T1000 (cell line): ENCODE measurements around the gene LMAN2L.

Source experiments
- DNase-seq: peaks from one replicate; lab custom pipeline; 2025; ENCODE audit warnings: mixed read lengths; lab: John Stamatoyannopoulos, UW

The LMAN2L gene

DNA sequence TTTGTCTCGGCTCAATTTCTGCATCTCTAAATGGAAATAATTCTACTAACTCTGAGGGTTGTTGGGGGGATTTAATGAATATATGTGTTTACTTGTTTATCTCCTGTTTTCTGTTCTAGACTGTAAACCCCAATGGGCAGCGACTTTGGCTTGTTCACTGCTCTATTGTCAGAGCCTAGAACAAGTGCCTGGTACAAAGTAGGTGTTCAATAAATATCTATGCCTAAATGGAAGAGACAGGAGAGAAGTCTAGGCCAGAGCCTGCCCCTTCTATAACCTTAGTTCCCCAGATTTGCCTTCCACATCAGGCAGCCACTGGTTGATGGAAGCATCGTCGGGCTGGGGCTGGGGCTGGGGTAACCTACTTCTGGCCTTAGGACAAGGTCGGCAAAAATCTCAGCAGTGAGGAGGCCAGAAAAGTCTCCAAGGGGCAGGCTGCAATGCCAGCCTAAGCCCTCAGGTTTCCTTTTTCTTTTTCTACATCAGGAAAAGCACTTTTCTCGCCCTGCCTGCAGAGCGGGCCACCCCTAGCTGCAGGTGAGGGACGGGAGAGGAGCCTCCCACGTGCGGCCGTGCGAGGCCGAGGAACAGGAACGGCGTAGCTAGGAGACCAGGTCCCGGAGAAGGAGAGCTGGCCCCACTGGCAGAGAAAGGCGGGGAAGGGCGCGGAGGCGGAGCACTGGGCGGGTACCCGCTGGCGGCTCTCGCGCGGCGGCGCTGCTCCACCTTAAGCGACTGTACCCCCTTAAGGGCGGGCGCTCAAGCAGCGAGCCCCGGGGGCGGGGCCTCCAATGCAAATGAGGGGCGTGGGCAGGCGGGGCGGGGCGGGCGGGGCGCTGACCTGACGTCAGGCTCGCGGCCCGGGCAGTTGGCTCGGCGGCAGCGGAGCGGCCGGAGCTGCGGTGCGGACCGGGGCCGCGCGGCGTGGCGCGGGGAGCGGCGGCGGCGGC is 20.4 kb upstream of the LMAN2L start, which contains the start of gene CNNM4:
Gene CNNM4 (plus strand): TSS at position 867 of the 950 bp plus-strand sequence. CDS start 98 bp downstream, outside the sequence.
- DNase-seq, result peak; percentile 84

DNA sequence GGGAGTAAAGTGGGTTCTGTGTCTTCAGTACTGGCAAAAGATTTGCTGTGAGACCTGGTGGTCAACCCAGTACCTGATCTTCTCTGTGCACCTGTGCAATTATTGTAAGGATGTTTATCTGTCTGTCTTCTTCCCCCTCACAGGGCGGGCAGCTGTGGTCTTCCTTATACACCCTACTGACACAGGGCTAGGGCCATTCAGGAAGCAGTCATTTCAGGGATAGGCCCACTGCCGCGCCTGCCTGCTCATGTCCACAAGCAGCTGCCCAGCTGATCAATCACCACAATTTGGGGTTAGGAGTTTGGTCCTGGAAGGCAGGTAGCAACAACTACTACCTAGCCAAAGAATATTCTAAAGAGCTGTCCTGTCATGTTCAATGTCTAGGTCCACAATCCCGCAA is 19.7 kb upstream of the LMAN2L start:
- DNase-seq, result no peak

DNA sequence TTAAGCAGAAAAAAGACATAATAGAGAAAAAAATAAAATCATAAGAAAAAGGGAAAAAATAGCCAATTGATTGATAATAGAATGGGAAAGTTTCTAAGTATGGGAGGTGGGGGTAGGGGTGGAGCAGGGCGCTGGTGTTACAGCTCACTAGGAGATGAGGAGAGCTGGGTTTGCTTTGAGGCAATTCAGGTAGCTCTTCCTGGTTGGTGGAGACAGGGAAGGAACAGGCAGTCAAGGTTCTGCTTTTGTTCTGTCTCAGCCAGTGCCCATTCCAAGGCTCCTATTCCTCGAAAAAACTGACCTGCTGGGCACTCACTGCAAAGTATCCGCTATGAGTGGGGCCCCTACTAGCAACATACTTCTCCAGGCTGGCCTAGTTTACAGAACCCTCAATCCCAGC is 19.1 kb upstream of the LMAN2L start:
- DNase-seq, result no peak

DNA sequence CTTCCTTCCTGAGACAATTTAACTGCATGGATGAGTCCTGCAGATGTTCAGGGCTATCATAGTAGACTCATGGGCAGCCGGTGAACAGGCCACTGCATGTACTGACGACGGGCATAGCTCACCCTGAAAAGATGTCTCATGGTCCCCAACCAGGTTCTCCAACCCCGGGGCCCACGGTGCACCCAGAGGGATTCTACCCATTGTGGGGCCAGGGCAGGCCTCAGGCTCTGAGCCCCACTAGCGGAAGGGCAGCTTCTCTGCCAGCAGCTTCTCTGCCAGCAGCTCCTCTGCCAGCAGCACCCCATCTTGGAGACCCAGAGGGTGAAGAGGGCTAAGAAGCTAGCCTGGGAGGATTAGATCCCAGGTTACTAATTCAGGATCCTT is 17.6 kb upstream of the LMAN2L start:
- no peak for DNase-seq

DNA sequence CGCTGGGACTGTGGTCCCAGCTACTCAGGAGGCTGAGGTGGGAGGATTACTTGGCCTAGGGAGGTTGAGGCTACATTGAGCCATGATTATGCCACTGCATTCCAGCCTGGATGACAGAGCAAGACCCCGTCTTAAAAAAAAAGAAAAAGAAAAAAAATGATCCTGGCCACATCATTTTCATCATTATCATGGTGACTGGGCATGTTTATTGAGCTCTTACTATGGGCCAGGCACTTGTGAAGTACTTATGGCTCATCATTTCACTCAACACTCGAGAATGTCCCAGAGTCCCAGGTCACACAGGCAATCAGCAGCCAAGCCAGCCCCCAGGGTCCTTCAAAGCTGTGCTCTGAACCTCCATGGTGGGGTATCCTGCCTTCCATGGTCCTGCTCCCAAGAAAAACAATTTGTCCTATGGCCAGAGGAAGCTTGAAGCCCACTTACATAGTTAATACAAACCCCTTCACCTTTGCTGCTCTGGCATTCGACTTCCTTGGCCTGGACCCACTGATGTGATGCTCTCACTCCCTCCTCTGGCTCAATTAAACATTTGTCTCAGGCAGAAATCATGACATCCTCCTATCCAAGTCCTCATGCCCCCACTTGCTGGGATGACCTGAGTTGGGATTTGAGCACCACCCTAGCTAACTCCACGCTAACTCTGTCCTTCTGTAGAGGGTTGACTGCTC is 17.1 kb upstream of the LMAN2L start:
- no peak for DNase-seq

DNA sequence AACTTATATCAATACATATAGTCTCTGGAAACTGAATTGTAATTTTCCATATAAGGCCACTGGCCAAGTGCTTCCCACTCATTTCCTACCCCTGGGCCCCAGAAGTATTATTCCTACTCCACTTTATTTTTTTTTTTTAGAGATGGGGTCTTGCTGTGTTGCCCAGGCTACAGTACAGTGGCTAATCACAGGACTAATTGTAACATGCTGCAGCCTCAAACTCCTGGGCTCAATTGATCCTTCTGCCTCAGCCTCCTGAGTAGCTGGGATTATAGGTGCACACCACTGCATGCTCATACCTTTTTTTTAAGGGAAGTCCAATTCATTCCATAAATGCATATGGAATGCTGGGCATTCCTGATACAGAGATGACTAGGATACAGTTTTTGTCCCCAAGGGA is 14.5 kb upstream of the LMAN2L start:
- DNase-seq, result no peak

DNA sequence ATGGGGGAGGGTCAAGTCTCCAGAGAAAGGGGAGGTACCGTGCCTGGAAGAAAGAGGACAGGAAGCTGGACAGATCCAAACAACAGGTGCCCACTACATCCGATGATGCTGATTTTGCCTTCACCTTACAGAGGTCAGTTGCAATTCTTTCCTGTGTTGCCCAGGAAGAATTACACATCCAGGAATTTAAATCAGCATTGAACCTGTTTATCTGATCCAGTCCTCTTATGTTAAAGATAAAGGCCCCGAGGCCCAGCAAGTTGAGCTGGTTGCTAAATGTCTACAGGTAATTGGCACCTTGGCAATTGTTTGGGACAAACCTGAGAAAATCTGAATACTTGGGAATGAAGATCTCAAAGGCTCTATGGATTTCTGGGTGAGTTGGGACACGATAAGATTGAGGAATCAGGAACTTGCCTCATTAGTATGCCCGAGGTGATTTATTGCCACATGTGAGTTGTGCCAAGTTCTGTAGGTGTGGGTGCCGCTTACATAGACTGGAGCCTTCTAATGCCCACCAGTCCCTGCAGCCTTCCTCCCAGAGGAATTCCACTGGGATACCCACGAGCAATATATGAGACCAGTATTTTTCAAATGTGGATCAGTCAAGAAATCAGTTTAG is 13.9 kb upstream of the LMAN2L start:
- no peak for DNase-seq

DNA sequence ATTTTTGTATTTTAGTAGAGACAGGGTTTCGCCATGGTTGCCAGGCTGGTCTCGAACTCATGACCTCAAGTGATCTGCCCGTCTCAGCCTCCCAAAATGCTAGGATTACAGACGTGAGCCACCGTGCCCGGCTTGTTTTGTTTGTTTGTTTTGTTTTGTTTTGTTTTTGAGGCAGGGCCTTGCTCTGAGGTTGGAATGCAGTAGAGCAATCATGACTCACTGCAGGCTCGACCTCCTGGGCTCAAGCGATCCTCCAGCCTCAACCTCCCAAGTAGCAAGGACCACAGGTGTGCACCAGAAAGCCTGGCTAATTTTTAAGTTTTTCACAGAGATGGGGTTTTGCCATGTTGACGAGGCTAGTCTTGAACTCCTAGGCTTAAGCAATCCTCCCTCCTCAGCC is 11.9 kb upstream of the LMAN2L start:
- DNase-seq, result no peak

DNA sequence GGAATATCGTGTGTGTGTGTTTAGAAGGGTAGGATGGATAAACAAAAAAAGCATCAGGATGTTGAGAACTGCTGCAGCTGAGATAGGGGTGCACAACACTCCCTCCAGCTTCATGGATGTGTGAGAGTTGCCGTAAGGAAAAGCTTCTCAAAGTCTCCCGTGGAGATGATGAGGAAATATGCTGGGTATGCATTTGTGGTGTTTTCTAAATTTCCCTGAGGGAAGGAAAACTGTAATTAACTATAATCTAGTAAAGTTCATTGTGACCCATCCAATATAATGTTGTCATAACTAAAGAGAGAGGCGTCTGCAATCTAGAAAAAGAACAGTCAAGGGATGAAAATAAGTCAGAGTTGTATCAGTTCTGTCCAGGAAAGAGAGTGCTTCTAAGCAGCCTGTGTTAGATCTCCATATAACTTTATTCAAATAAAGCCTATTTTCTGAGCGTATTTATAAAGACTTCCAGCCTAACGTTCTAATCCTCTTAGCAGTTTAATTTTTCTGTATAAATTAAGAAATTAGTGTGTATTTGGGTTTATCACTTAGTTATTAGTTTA is 7.3 kb upstream of the LMAN2L start:
- no peak for DNase-seq

DNA sequence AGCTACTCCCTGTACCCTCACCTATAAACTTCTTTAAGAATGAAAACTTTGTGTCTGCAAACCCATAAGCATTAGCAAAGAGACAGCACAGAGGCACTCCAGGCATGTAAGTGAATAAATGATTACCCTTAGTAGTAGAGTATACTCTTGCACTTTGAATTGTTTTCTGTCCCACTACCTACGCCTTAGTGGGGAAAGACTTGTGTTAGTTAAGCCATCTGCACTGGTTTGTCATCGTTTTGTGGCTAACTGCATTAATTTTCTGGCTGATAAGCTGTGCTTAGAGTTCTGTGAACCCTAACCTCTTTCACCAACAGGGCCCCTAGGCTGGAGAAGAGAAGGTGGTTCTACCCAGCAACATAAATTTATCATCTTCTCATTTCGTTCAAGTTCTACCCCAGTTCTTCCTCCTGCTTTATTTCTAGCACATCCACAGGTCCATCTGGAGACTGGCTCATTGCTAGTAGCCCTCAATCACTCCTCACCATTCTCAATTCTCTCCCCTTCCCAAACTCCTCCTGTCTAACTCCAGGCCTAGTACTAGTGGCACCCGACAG is 710 bp downstream of the LMAN2L start:
- DNase-seq, result no peak

DNA sequence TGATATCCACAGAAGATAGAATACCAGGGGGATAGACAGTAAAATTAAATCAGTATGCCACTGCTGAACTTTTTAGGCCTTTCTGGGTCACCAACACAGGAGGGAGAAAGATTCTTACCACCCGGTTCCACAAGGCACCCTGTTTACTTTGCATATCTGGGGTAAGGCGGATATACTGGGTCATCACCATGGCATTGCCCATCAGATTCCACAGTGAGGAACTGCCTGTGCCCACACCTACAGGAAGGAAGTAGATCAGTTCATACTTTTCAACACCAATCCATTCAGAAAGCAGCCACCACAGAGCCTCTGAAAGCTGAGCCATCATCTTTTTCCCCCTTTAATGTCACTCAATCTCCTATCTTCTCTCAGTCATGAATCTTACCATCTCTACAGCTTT is 2.0 kb downstream of the LMAN2L start:
- no peak for DNase-seq

DNA sequence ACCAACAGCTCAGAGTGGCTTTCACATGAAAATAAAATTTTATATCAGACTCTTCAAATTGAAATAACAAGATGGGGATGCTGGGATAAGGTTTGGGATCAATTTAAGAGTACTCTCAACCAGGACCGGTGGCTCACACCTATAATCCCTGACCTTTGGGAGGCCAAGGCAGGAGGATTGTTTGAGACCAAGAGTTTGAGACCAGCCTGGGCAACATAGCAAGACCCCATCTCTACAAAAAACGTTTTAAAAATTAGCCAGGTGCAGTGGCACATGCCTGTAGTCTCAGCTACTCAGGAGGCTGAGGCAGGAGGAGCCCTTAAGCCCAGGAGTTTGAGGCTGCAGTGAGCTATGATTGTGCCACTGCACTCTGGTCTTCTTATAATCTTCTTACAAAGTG is 2.6 kb downstream of the LMAN2L start:
- DNase-seq, result no peak

DNA sequence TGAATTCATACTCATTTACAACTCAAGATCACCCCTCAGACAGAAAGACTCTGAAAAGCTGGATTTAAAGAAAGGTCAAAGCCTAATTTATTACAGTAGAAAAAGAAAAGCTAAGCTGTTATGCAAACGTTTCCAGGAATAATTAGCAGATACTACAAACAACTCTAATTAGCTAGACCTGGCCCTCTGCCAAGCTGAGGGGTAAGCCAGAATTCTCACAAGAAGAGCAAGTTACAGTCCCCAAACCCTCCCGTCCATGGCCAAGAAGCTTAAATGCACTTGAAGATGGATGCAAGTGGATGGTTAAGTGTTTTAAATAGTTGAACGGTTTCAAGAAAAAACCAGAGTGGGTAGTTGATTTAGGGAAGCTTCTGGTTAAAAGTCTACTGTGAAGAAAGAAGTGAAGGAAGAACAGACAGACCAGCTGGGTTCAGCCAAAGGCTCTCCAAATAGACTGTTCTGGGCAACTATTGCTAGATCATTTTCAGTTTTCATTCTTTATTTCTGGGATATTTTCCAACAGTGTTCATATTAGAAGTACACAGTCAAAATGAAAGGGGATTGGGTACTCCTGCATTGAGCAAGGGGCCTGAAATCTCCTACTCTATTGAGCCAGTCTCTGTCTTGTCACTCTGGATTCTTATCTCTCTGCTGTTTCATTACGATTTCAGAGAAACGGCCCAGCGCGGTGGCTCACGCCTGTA is 4.8 kb downstream of the LMAN2L start:
- no peak for DNase-seq

DNA sequence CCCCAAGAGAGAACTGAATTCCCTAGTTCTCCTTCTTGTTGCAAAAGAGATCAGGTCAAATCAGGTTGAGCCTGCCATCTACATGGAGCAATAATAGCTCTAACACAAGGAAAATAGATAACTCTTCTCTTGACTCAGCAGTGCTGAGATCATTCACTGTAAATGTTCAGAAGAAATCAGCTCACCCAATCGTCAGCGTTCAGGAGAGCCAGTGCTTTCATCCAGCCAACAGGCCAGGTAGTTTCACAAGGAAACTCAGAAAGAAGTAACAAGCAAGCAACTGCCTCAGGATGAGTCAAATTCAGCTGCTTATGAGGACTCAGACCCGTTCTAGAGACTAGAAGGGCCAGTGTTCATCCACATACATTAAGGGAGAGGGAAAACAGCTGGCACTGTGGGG is 5.9 kb downstream of the LMAN2L start:
- DNase-seq, result no peak

DNA sequence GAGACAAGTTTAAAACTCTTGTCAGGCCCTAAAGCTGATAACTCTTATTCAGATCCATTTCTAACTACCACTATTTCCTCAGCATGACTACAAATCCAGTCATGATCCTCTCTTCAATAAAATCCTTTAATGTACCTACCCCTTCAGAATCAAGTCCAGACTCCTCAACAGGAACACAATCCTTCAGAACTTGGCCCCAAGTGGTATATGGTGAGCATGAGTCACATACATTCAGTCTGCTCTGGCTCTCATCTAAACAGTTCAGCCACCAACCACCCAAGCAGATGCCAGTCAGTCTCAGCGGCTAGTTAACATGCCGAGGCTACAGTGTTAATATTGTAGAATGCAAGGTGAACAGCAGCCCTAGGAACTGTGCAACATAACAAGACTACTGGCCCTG is 9.7 kb downstream of the LMAN2L start:
- no peak for DNase-seq

DNA sequence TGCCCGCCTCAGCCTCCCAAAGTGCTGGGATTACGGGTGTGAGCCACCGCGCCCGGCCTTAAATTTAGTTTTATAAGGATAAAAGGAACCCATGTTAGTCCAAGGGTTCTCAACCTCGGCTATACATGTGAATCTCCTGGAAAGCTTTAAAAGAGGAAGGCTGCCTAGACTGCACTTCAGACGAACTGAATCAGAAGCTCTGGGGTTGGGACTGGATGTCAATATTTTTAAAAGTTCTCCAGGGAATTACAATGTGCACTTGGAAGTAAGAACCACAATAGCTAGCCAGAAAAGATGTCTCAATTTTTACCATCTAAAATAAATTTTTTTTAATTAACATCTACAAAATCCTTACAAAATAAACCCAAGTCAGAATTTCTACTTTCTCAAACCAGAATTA is 10.1 kb downstream of the LMAN2L start:
- no peak for DNase-seq

DNA sequence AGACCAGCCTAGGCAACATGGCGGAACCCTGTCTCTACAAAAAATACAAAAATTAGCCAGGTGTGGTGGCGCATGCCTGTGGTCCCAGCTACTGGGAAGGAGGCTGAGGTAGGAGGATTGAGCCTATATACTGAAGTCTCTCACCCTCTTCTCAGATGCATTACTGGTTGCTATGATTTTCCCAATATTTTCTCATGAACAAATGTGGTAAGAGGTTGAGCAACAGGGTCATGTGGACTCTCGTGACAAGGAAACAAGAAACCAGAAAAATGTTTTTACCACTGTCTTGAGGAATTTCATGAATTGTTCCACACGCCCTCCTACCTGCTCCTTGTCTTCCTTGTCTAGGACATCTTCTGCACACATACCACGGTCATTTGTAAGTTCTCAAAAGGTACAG is 12.4 kb downstream of the LMAN2L start:
- no peak for DNase-seq

DNA sequence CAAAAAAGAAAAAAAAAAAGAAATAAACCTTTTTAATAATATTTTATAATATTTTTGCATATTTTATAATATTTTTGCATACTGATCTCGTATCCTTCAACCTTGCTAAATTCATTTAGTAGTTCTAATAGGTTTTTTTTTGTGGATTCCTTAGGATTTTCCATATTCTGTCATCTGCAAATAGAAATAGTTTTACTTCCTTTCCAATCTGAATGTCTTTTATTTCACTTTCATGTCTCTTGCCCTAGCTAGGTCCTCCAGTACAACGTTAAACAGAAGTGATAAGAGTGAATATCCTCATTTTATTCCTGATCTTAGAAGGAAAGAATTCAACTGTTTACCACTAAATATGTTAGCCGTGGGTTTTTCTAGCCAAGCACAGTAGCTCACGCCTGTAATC is 13.7 kb downstream of the LMAN2L start:
- no peak for DNase-seq

DNA sequence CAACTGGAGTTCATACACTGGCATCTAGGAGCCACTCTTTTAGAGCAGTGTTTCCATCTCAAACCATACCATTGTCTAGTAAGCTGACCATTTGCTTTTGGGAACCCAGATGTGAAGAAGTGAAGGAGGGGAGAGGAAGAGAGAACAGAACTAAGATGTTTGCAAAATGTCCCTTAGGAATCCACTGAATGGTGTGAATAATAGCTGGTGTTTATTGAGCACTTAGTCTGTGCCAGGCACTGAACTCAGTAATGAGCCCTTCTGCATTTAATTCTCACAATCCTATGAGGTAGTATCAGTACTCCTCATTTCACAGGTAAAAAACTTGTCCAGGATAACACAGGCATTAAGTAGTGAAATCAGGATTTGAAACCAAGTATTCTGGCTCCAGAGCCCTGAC is 23.5 kb downstream of the LMAN2L start:
- no peak for DNase-seq

DNA sequence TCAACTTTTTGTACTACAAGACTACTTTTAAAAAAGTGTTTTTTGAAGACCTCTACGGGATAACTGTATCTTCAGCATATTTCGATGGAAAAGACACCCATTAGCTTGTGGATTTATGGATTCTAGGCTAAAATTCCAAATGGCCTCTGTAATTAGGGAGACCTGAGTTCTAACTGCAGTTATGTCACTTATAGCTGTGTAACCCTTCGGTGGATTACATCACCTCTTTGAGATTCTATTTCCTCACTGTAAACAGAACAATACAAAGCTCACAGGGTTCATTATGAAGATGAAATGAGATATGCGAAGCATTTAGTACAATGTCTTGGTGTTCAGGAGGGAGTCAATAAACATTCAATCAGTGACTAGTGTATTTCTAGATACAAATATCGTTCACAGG is 24.2 kb downstream of the LMAN2L start:
- DNase-seq, result no peak

DNA sequence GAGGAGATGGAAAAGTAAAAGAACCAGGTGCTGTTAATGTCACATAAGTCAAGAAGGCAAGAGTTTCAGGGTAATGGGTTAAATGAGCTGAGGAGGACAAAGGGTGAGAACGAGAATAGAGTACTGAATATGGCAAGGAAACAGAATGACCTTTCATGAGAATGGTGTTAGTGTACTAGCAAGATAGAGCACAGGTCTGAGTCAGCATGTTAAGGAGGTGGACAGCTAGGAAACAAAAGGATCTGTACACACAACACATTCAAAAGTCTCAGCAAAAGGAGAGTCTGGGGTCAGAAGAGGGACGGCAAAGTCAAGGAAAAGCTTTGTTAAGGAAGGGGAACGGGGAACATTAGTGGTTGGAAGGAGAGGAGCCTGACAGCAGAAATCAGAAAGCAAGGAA is 28.9 kb downstream of the LMAN2L start:
- DNase-seq, result no peak
